H9 (cell line): ENCODE data around the gene HLA-E. TPM values are rescaled to one million over a fixed set of nuclear protein-coding genes. Genes with fewer than 3 reads are reported as not detected.
"Not testable (repeated sequence)": the region's sequence is repeated elsewhere in the genome, so short reads cannot be mapped to it uniquely, and the experiment has no call there.

ENCODE experiments used
- DNase-seq: peaks from one replicate; pipeline ENCODE4 v3.0.0-alpha.2; 2017
- H2AFZ ChIP-seq: one replicate; pipeline ENCODE4 v1.6.1; 2013; ENCODE audit warnings: mild to moderate bottlenecking, low read length, control low read depth, moderate library complexity
- H2AK5ac ChIP-seq: 2 replicates; pipeline ENCODE4 v1.6.1; 2013; ENCODE audit warnings: low read length, control low read depth, mixed read lengths; ENCODE audit not compliant: insufficient read length
- H2BK120ac ChIP-seq: one replicate; pipeline ENCODE4 v1.6.1; 2013; ENCODE audit warnings: low read depth, mild to moderate bottlenecking, low read length, control low read depth, inconsistent platforms; ENCODE audit not compliant: poor library complexity, severe bottlenecking
- H2BK12ac ChIP-seq: 2 replicates; pipeline ENCODE4 v1.6.1; 2013; ENCODE audit warnings: low read length, control low read depth, mixed read lengths, low read depth; ENCODE audit not compliant: insufficient read length
- H2BK15ac ChIP-seq: 2 replicates; pipeline ENCODE4 v1.6.1; 2013; ENCODE audit warnings: low read depth, low read length, control low read depth
- H2BK20ac ChIP-seq: one replicate; pipeline ENCODE4 v1.6.1; 2013; ENCODE audit warnings: low read depth, mild to moderate bottlenecking, low read length, control low read depth, inconsistent platforms; ENCODE audit not compliant: poor library complexity, severe bottlenecking
- H2BK5ac ChIP-seq: 2 replicates; pipeline ENCODE4 v1.6.1; 2013; ENCODE audit warnings: low read length, control low read depth, mixed read lengths; ENCODE audit not compliant: insufficient read length
- H3K14ac ChIP-seq: 2 replicates; pipeline ENCODE4 v1.6.1; 2013; ENCODE audit warnings: low read length, control low read depth; ENCODE audit not compliant: insufficient read depth
- H3K18ac ChIP-seq: 2 replicates; pipeline ENCODE4 v1.6.1; 2013; ENCODE audit warnings: low read depth, mild to moderate bottlenecking, mixed read lengths, low read length, control low read depth; ENCODE audit not compliant: insufficient read length
- H3K23ac ChIP-seq: 2 replicates; pipeline ENCODE4 v1.6.1; 2013; ENCODE audit warnings: low read length, control low read depth, mixed read lengths, low read depth; ENCODE audit not compliant: insufficient read length
- H3K23me2 ChIP-seq: 2 replicates; pipeline ENCODE4 v1.6.1; 2013; ENCODE audit warnings: low read depth, mild to moderate bottlenecking, mixed read lengths, low read length, control low read depth; ENCODE audit not compliant: insufficient read length, poor library complexity, severe bottlenecking
- H3K27ac ChIP-seq: 2 replicates; pipeline ENCODE4 v1.5.1; 2013; ENCODE audit warnings: low read length, control low read depth, mixed read lengths, low read depth; ENCODE audit not compliant: insufficient read length
- H3K27me3 ChIP-seq: 2 replicates; pipeline ENCODE4 v1.6.1; 2013; ENCODE audit warnings: low read length, control low read depth, inconsistent platforms; ENCODE audit not compliant: insufficient read depth
- H3K4ac ChIP-seq: 2 replicates; pipeline ENCODE4 v1.6.1; 2013; ENCODE audit warnings: low read depth, mild to moderate bottlenecking, control low read depth, inconsistent platforms, low read length, moderate library complexity
- H3K4me1 ChIP-seq: 2 replicates; pipeline ENCODE4 v1.6.1; 2013; ENCODE audit warnings: low read length, control low read depth, inconsistent platforms; ENCODE audit not compliant: insufficient read depth
- H3K4me2 ChIP-seq: 2 replicates; pipeline ENCODE4 v1.6.1; 2013; ENCODE audit warnings: low read length, control low read depth, mixed read lengths; ENCODE audit not compliant: insufficient read length, insufficient read depth
- H3K56ac ChIP-seq: 2 replicates; pipeline ENCODE4 v1.6.1; 2013; ENCODE audit warnings: low read depth, mild to moderate bottlenecking, mixed read lengths, low read length, control low read depth; ENCODE audit not compliant: insufficient read length
- H3K79me1 ChIP-seq: 2 replicates; pipeline ENCODE4 v1.6.1; 2013; ENCODE audit warnings: low read depth, mild to moderate bottlenecking, moderate library complexity, low read length, control low read depth, inconsistent platforms; ENCODE audit not compliant: insufficient read depth, poor library complexity, severe bottlenecking
- H3K79me2 ChIP-seq: 2 replicates; pipeline ENCODE4 v1.6.1; 2013; ENCODE audit warnings: low read length, control low read depth, inconsistent platforms; ENCODE audit not compliant: insufficient read depth
- H3K9ac ChIP-seq: 2 replicates; pipeline ENCODE4 v1.6.1; 2013; ENCODE audit warnings: low read length, control low read depth, mixed read lengths; ENCODE audit not compliant: insufficient read length; ENCODE audit errors: extremely low read depth
- H3K9me3 ChIP-seq: one replicate; pipeline ENCODE4 v1.6.1; 2013; ENCODE audit warnings: low read depth, low read length, inconsistent platforms; ENCODE audit not compliant: control insufficient read depth
- H3T11ph ChIP-seq: one replicate; pipeline ENCODE4 v1.6.1; 2013; ENCODE audit warnings: mild to moderate bottlenecking, low read length, control low read depth, inconsistent platforms
- H4K20me1 ChIP-seq: one replicate; pipeline ENCODE4 v1.6.1; 2013; ENCODE audit not compliant: control insufficient read depth, insufficient read length, insufficient read depth
- H4K5ac ChIP-seq: 2 replicates; pipeline ENCODE4 v1.6.1; 2013; ENCODE audit warnings: low read depth, mild to moderate bottlenecking, mixed read lengths, low read length, control low read depth; ENCODE audit not compliant: insufficient read length
- H4K8ac ChIP-seq: replicated peaks from 2 replicates; pipeline ENCODE4 v1.6.1; 2013; ENCODE audit warnings: low read length, control low read depth, mixed read lengths, low read depth; ENCODE audit not compliant: insufficient read length
- H4K91ac ChIP-seq: 2 replicates; pipeline ENCODE4 v1.6.1; 2013; ENCODE audit warnings: low read depth, mild to moderate bottlenecking, moderate library complexity, mixed read lengths, low read length, control low read depth; ENCODE audit not compliant: insufficient read length
- H3K27ac Mint-ChIP-seq, 3 experiments: 2 replicates in 2 of 3; 3 replicates in 1 of 3; pipeline ENCODE4 v1.8.0; 2020 to 2021; ENCODE audit warnings: mixed read lengths in 3 of 3, mild to moderate bottlenecking in 1 of 3, moderate library complexity in 1 of 3
- H3K27me3 Mint-ChIP-seq: 2 replicates; pipeline ENCODE4 v1.8.0; 2021; ENCODE audit warnings: low read depth, mild to moderate bottlenecking, moderate library complexity, mixed read lengths
- H3K36me3 Mint-ChIP-seq, 3 experiments: 2 replicates in 2 of 3; 3 replicates in 1 of 3; pipeline ENCODE4 v1.8.0; 2020 to 2021; ENCODE audit warnings: low read depth in 3 of 3, mixed read lengths in 3 of 3; ENCODE audit not compliant: insufficient read depth in 1 of 3
- H3K4me1 Mint-ChIP-seq, 2 experiments: 2 replicates each; pipeline ENCODE4 v1.8.0; 2020; ENCODE audit warnings: mixed read lengths in 2 of 2
- H3K4me3 Mint-ChIP-seq, 2 experiments: 2 replicates in 1 of 2; 3 replicates in 1 of 2; pipeline ENCODE4 v1.8.0; 2020 to 2021; ENCODE audit warnings: mild to moderate bottlenecking in 2 of 2, mixed read lengths in 2 of 2, moderate library complexity in 1 of 2
- H3K9me3 Mint-ChIP-seq, 2 experiments: 2 replicates in 1 of 2; 3 replicates in 1 of 2; pipeline ENCODE4 v1.8.0; 2020; ENCODE audit warnings: mild to moderate bottlenecking in 2 of 2, mixed read lengths in 2 of 2, moderate library complexity in 1 of 2
- WGBS: extraction: QIAGEN DNeasy Blood & Tissue Kit; methylation state at CpG from one replicate; pipeline ENCODE4 v1.1.7; 2013; ENCODE audit warnings: missing lambda C conversion rate, low lambda C conversion rate, mixed read lengths; ENCODE audit not compliant: insufficient read length; ENCODE audit errors: extremely low coverage; 5-methylcytosine and 5-hydroxymethylcytosine counted together
- total RNA-seq: library from RNA; stranded (reverse); gene quantifications from 2 replicates; pipeline ENCODE4 v1.2.1, GENCODE V29; 2021

The HLA-E gene
- total RNA-seq, 1 experiment from 2014 or later, result 28.1 TPM

DNA sequence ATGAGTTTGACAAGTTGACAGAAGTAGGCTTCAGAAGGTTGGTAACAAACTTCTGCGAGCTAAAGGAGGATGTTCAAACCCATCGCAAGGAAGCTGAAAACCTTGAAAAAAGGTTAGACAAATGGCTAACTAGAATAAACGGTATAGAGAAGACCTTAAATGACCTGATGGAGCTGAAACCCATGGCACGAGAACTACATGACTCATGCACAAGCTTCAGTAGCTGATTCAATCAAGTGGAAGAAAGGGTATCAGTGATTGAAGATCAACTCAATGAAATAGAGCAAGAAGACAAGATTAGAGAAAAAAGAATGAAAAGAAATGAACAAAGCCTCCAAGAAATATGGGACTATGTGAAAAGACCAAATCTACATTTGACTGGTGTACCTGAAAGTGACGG is 32.6 kb downstream of the HLA-E start:
- not testable (repeated sequence) for H2AFZ ChIP-seq, H2BK15ac ChIP-seq, H2BK5ac ChIP-seq, H2BK12ac ChIP-seq, H3K56ac ChIP-seq, H3K14ac ChIP-seq, H3K79me1 ChIP-seq, H2AK5ac ChIP-seq, H4K8ac ChIP-seq, DNase-seq, H3K4ac ChIP-seq, H3K4me3 Mint-ChIP-seq, H3K36me3 Mint-ChIP-seq, H2BK120ac ChIP-seq, H2BK20ac ChIP-seq, H3K23ac ChIP-seq, H3K79me2 ChIP-seq, H3K23me2 ChIP-seq, H3K4me1 Mint-ChIP-seq, H3K9ac ChIP-seq, H3K27me3 ChIP-seq, H3K18ac ChIP-seq, H3K4me1 ChIP-seq, H4K91ac ChIP-seq, H3T11ph ChIP-seq, H3K9me3 ChIP-seq, H4K20me1 ChIP-seq, H3K27ac ChIP-seq, H3K27ac Mint-ChIP-seq, H3K4me2 ChIP-seq, H4K5ac ChIP-seq
- Mint-ChIP-seq H3K9me3 (peaks cover 12 to 13% of the 10 kb centered on the region in 2 experiments; a peak in 4 of 5 replicates), H3K27me3 (peaks cover 45% of the 10 kb centered on the region)
- WGBS, result no CpG with 5 or more reads among the region's 5 CpGs

GRCh38 chr6:30526444-30526843 is 37.1 kb downstream of the HLA-E start:
- not testable (repeated sequence) for H3K4me1 Mint-ChIP-seq, H2AFZ ChIP-seq, H2BK5ac ChIP-seq, H2BK15ac ChIP-seq, H3K23me2 ChIP-seq, H3K18ac ChIP-seq, H3K36me3 Mint-ChIP-seq, H3K79me2 ChIP-seq, H3K14ac ChIP-seq, H2BK20ac ChIP-seq, H3K9ac ChIP-seq, H3K79me1 ChIP-seq, H3K4me1 ChIP-seq, H3K27ac ChIP-seq, H4K91ac ChIP-seq, H3K27me3 ChIP-seq, H3K23ac ChIP-seq, H3K27ac Mint-ChIP-seq, H3K4me2 ChIP-seq, H3T11ph ChIP-seq, DNase-seq, H2BK12ac ChIP-seq, H4K8ac ChIP-seq, H3K4me3 Mint-ChIP-seq, H2AK5ac ChIP-seq, H3K56ac ChIP-seq, H3K4ac ChIP-seq, H3K9me3 ChIP-seq, H4K20me1 ChIP-seq, H3K9me3 Mint-ChIP-seq, H4K5ac ChIP-seq, H2BK120ac ChIP-seq
- peaks cover 45% of the 10 kb centered on the region for H3K27me3 Mint-ChIP-seq
- no CpG with 5 or more reads among the region's 3 CpGs for WGBS
